ENCODE measurements around the gene CX3CR1. TPM values are rescaled to one million over a fixed set of nuclear protein-coding genes. Genes with fewer than 3 reads are reported as not detected.

The CX3CR1 gene
- total and polyA plus RNA-seq, 9 of the 15 experiments (the other 6 are each of a cell fraction or from before 2014, with no cell fraction given), result 0.03 to 0.21 TPM; not detected in 7

GRCh38 chr3:39284457-39284881 is 4.6 kb upstream of the CX3CR1 start (continued):
- TF ChIP-seq, protein P1, sequence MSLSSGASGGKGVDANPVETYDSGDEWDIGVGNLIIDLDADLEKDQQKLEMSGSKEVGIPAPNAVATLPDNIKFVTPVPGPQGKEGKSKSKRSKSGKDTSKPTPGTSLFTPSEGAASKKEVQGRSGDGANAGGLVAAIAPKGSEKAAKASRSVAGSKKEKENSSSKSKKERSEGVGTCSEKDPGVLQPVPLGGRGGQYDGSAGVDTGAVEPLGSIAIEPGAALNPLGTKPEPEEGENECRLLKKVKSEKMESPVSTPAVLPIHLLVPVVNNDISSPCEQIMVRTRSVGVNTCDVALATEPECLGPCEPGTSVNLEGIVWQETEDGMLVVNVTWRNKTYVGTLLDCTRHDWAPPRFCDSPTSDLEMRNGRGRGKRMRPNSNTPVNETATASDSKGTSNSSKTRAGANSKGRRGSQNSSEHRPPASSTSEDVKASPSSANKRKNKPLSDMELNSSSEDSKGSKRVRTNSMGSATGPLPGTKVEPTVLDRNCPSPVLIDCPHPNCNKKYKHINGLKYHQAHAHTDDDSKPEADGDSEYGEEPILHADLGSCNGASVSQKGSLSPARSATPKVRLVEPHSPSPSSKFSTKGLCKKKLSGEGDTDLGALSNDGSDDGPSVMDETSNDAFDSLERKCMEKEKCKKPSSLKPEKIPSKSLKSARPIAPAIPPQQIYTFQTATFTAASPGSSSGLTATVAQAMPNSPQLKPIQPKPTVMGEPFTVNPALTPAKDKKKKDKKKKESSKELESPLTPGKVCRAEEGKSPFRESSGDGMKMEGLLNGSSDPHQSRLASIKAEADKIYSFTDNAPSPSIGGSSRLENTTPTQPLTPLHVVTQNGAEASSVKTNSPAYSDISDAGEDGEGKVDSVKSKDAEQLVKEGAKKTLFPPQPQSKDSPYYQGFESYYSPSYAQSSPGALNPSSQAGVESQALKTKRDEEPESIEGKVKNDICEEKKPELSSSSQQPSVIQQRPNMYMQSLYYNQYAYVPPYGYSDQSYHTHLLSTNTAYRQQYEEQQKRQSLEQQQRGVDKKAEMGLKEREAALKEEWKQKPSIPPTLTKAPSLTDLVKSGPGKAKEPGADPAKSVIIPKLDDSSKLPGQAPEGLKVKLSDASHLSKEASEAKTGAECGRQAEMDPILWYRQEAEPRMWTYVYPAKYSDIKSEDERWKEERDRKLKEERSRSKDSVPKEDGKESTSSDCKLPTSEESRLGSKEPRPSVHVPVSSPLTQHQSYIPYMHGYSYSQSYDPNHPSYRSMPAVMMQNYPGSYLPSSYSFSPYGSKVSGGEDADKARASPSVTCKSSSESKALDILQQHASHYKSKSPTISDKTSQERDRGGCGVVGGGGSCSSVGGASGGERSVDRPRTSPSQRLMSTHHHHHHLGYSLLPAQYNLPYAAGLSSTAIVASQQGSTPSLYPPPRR (CRISPR knock-in tag; IDR thresholded peaks at IDR 0.05; ENCODE audit: borderline replicate concordance), result no peak
- TF ChIP-seq HNRNPLL (IDR thresholded peaks at IDR 0.05; ENCODE audit: low read depth, low read length, poor library complexity, severe bottlenecking), result no peak
- no peak for TF ChIP-seq SRSF1 (IDR thresholded peaks at IDR 0.05; ENCODE audit: low read depth, low read length)
- no peak for TF ChIP-seq ARNT (IDR thresholded peaks at IDR 0.05)
- TF ChIP-seq TAL1 (IDR thresholded peaks at IDR 0.05), result no peak
- no peak for TF ChIP-seq TGIF2 (CRISPR knock-in tag; IDR thresholded peaks at IDR 0.05)
- no peak for TF ChIP-seq ZC3H4 (CRISPR knock-in tag; IDR thresholded peaks at IDR 0.05; ENCODE audit: borderline replicate concordance)
- TF ChIP-seq CREBBP (IDR thresholded peaks at IDR 0.05; ENCODE audit: low read depth, low read length), result no peak
- no peak for TF ChIP-seq RBM34 (IDR thresholded peaks at IDR 0.05; ENCODE audit: borderline replicate concordance, insufficient read depth, low read length)
- no peak for TF ChIP-seq YBX1 (IDR thresholded peaks at IDR 0.05)
- TF ChIP-seq ZBTB26 (CRISPR knock-in tag; IDR thresholded peaks at IDR 0.05), result no peak
- no peak for TF ChIP-seq MED1 (CRISPR knock-in tag; IDR thresholded peaks at IDR 0.05; ENCODE audit: borderline replicate concordance)
- TF ChIP-seq ZNF583 (CRISPR knock-in tag; IDR thresholded peaks at IDR 0.05), result no peak
- TF ChIP-seq ZZZ3 (IDR thresholded peaks at IDR 0.05), result no peak
- no peak for TF ChIP-seq HOXB6 (CRISPR knock-in tag; IDR thresholded peaks at IDR 0.05; ENCODE audit: borderline replicate concordance)
- no peak for TF ChIP-seq ELK1 (CRISPR knock-in tag; IDR thresholded peaks at IDR 0.05)
- no peak for TF ChIP-seq KDM2B (CRISPR knock-in tag; IDR thresholded peaks at IDR 0.05)
- no peak for TF ChIP-seq ZBTB7A (IDR thresholded peaks at IDR 0.05; ENCODE audit: borderline replicate concordance, control insufficient read depth, low read depth, low read length)
